AG04449 (cell line): ENCODE results near the gene RGS16.

Experiments used
- CTCF ChIA-PET: fragments of 350-600 bp; formaldehyde crosslinking; extraction: SDS; loops from one replicate; lab custom pipeline; 2021; ENCODE audit warnings: antibody characterized with exemption; lab: Yijun Ruan, JAX
- POLR2A ChIA-PET: fragments of 400-600, 350-600 bp; formaldehyde crosslinking; extraction: SDS; loops from one replicate; lab custom pipeline; 2020; ENCODE audit warnings: antibody characterized with exemption, inconsistent platforms; lab: Yijun Ruan, JAX
- DNase-seq: peaks from one replicate; pipeline ENCODE4 v3.0.0-alpha.2; 2010; ENCODE audit warnings: low read depth, low spot score
- H3K4me3 ChIP-seq: 2 replicates; pipeline ENCODE4 v1.5.1; 2011; ENCODE audit warnings: low read depth, mild to moderate bottlenecking, control low read depth, low read length
- TF ChIP-seq, protein P1 (sequence below): IDR thresholded peaks from one replicate; pipeline ENCODE4 v1.5.1; 2011; ENCODE audit warnings: mild to moderate bottlenecking, moderate library complexity, low read length, control low read depth, inconsistent platforms; ENCODE audit not compliant: insufficient read depth; ENCODE audit errors: missing control alignments

Gene RGS16, protein sequence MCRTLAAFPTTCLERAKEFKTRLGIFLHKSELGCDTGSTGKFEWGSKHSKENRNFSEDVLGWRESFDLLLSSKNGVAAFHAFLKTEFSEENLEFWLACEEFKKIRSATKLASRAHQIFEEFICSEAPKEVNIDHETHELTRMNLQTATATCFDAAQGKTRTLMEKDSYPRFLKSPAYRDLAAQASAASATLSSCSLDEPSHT

DNA sequence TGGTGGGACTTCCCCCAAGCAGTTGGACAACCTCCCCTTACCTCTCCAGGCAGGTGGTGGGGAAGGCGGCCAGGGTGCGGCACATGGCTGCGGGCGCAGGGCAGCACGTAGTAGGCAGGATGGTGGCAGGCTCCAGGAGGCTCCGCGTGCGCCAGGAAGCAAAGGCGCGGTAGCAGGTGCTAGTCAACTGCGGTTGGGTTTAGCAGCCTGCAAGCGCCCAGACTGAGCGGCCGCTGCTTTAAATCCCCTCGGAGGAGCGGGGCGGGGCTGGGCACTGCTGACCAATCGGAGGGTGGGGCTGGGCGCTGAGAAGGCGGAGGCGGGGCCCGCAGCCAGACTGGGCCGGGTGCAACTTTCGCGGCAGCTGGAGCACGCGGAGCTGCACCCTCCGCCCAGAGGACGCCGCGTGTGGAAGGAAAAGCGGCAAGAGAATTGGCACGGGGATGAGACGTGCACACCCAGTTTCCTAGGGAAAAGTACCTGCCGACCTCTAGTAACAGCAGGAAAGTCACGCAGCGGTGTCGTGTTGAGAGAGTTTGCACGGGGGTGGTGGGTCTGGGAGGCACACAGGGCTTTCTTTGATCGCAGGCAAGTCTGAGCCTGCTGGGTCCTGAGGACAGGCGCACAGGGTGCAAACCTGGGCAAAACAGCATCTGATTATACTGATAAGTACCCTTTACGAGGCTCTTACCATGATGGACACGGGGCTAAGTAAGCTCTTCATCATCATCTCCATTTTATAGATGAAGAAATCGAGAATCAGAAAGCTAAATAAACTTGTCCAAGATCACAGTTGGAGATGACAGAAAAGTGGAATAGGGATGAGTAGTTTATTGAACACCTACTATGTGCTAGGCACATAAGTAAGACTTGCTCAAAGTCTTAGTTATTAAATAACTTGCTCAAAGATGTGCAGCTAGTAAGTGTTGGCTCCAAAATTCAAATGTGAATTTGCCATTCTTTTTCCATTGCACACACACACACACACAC lies at the start of gene RGS16:
Gene RGS16, minus strand, starts transcription at position 215 of the 990 bp plus-strand sequence. Its CDS starts 130 bp downstream, at position 85.
- H3K4me3 ChIP-seq = peak within 1 kb of the TSS; percentile 57
- TF ChIP-seq, protein P1, sequence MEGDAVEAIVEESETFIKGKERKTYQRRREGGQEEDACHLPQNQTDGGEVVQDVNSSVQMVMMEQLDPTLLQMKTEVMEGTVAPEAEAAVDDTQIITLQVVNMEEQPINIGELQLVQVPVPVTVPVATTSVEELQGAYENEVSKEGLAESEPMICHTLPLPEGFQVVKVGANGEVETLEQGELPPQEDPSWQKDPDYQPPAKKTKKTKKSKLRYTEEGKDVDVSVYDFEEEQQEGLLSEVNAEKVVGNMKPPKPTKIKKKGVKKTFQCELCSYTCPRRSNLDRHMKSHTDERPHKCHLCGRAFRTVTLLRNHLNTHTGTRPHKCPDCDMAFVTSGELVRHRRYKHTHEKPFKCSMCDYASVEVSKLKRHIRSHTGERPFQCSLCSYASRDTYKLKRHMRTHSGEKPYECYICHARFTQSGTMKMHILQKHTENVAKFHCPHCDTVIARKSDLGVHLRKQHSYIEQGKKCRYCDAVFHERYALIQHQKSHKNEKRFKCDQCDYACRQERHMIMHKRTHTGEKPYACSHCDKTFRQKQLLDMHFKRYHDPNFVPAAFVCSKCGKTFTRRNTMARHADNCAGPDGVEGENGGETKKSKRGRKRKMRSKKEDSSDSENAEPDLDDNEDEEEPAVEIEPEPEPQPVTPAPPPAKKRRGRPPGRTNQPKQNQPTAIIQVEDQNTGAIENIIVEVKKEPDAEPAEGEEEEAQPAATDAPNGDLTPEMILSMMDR = no peak
- ChIA-PET POLR2A (interaction anchor here (1.7 kb wide), 1 partner anchor 10 kb away, joined by 8 read pairs; no protein-coding TSS in a partner anchor), CTCF (interaction anchor here (1.2 to 23.1 kb wide), 7 partner anchors 6 to 519 kb away, joined by 3 to 997 read pairs (median 65); partner anchors contain the start of genes NPL, RGS16 and RNASEL)
- DNase-seq = no peak

DNA sequence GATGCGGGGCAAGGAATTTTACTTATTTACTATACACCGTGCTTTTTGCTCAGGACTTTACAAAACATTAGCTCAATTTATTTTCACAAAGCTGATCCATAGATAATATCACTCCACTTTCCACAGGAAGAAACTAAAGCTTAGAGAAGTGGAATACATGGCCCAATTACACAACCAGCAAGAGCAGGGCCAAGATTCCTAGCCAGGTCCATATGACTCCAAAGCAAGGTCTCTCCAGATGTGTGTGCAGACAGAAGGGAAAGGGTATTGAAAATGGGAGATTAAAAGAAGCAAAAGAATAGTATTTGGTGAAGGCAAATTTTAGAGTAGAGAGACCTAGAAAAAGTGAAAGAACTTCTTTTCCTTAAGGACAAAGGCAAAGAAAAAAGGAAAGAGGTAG lies 49.8 kb upstream of the RGS16 start:
- POLR2A ChIA-PET = no interaction called here
- CTCF ChIA-PET = no interaction called here
- H3K4me3 ChIP-seq = no peak overlapping the region
- no peak for DNase-seq
- TF ChIP-seq, protein P1 = no peak

DNA sequence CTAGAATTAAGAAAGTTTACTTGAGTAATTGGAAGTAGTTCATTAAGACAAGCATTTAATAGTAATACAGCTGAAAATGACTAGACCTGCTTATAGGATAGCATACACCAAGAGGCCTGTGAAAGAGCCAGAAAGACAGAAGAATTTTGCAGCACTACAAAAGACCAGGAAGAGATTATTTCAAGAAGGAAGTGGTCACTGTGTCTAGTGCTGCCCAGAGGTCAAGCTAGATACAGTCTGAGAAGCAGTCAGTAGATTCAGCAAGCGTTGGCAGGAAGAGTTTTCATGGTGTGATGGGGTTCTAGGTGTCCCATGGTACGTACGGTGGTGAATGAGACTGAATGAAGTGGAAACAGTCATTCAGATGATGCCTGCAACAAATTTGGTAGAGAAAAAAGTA lies 48.7 kb upstream of the RGS16 start:
- H3K4me3 ChIP-seq = no peak overlapping the region
- DNase-seq = no peak
- POLR2A ChIA-PET = no interaction called here
- CTCF ChIA-PET = no interaction called here
- TF ChIP-seq, protein P1 = no peak

DNA sequence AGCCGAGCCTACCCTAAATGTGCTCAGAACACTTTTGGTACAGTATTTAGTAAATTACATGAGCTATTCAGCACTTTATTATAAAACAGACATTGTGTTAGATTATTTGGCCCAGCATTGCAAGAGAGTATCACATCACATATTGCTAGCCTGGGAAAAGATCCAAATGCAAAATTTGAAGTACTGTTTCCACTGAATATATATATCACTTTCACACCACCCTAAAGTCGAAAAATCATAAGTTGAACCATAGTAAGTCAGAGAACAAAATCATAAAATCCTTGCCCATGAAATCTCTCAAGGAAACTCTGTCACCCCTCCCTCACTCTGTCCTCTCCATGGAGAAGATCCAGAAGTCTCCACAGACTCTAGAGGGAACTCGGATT lies 47.1 kb upstream of the RGS16 start:
- DNase-seq = no peak
- H3K4me3 ChIP-seq = no peak overlapping the region
- TF ChIP-seq, protein P1 = no peak
- ChIA-PET POLR2A (interaction anchor here (0.6 kb wide), 1 partner anchor 230 kb away, joined by 3 read pairs; no protein-coding TSS in a partner anchor), CTCF (no interaction called here)

DNA sequence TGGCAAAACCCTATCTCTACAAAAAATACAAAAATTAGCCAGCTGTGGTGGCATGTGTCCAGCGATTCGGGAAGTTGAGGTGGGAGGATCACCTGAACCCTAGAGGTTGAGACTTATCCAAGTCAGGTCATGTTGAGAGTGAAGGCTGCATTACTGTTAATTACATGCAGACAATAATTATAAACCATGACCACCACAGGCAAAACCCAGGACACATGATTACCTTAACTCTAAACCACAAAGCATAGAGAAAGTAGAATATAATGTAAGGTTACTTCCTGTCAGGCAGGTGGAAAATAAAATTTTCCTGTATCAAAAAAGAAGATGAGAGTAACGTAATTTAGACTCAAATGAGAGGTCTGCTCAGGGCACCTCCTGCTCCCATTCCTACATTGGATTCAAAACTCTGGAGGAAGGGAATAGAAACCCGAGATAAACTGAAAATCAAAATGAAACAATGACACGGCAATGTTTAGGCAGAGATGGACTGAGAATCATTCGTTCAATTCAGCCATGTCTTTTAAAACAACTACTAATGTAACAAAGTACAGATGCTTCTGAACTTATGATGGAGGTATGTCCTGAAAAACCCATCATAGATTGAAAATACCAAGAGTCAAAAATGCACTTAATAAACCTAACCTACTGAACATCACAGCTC lies 46.6 kb upstream of the RGS16 start:
- TF ChIP-seq, protein P1 = no peak
- DNase-seq = no peak
- POLR2A ChIA-PET = interaction anchor here (0.6 kb wide), 1 partner anchor 229 kb away, joined by 3 read pairs; no protein-coding TSS in a partner anchor
- no peak overlapping the region for H3K4me3 ChIP-seq
- CTCF ChIA-PET = no interaction called here
